GM12891 (cell line): ENCODE measurements around the gene GPC4.

Experiments used
- PAX5 ChIP-seq: IDR thresholded peaks from 2 replicates; pipeline ENCODE4 v1.6.1; 2011; ENCODE audit warnings: low read length, moderate library complexity, mild to moderate bottlenecking; ENCODE audit not compliant: insufficient read depth, severe bottlenecking
- POLR2A ChIP-seq: IDR thresholded peaks from 2 replicates; pipeline ENCODE4 v1.6.1; 2011; ENCODE audit warnings: low read depth, low read length, control low read depth
- POLR2AphosphoS5 ChIP-seq: IDR thresholded peaks from 2 replicates; pipeline ENCODE4 v1.6.1; 2011; ENCODE audit warnings: low read depth, low read length, control low read depth
- POU2F2 ChIP-seq: IDR thresholded peaks from 2 replicates; pipeline ENCODE4 v1.6.1; 2011; ENCODE audit warnings: low read depth, mild to moderate bottlenecking, control low read depth, low read length, moderate library complexity
- SPI1 ChIP-seq: IDR thresholded peaks from 2 replicates; pipeline ENCODE4 v1.6.1; 2011; ENCODE audit warnings: low read depth, low read length, control low read depth
- TAF1 ChIP-seq: IDR thresholded peaks from 2 replicates; pipeline ENCODE4 v1.6.1; 2011; ENCODE audit warnings: low read depth, low read length, control low read depth

DNA sequence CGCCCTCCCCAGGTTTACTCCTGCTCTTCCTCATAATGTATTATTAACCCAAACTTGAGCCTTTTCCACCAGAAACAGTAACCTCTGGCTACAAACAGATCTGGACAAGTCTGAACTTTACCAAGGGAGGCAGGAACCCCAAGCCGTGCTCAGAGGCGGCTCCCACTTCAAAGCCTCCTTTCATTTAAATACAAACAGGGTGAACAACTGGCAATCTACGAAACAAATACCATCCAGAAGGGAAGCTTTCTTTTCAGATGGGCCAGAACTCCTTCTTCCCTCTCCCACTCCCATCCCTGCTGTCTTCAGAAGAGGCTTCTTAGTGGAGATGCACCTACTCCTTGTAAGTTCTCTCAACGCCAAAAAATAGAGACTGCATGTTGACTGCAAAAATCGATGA, 2.1 kb upstream of the GPC4 start:
- TF ChIP-seq POLR2AphosphoS5 (no peak), POLR2A (no peak), SPI1 (no peak), PAX5 (no peak), TAF1 (no peak), POU2F2 (no peak)
